ENCODE data around the gene ZNF248.
"Not testable (repeated sequence)": the region's sequence is repeated elsewhere in the genome, so short reads cannot be mapped to it uniquely, and the experiment has no call there.

ZNF248 gene

DNA sequence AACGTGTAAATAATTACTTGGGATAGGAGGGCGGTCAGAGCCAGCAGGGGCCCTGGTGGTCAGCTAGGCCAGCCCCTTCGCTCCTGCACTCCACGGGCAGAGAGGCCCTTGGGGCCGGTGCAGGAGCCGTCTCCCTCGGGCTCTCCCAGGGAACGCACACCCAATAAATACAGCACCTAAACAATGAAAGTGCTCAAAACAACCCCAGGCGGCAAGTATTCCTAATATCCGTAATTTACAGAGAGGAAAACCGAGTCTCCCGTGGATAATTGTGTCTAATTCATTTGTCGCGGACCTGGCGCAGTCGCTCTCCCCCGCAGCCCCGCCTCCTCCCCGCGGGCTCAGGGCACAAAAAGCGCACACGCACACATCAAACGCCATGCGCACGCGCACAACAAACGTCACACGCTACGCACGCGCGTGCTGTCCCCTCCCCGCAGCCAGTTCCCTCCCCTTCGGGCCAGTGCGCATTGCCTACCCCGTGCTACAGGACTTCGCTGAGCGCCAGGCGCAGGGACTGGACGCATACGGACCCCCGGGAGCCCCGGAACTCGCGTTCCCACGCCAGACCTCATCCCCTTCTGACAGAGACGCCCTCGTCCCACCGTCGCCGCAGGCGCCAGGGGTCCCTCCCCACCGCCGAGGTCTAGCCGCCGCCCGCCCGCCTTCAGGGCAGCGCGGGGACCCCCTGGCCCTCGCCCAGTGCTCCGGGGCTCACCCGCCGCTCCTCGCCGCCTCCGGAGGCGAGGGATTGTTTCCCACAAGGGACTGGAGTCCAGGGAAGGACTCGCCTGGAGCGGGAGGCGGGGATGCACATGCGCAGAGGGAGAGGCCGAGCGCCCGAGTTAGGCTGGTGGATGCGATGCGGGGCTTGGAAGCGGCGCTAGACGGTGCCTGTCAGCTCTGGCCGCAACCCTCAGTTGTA, at the start of gene ZNF248:
ZNF248 (minus strand) TSS at position 324 of the 925 bp plus-strand sequence. CDS start 1,300 bp downstream, outside the sequence.
- DNase-seq, result peak; percentile 69

GRCh38 chr10:37906382-37906781, 49.0 kb upstream of the ZNF248 start:
- no peak for DNase-seq

DNA sequence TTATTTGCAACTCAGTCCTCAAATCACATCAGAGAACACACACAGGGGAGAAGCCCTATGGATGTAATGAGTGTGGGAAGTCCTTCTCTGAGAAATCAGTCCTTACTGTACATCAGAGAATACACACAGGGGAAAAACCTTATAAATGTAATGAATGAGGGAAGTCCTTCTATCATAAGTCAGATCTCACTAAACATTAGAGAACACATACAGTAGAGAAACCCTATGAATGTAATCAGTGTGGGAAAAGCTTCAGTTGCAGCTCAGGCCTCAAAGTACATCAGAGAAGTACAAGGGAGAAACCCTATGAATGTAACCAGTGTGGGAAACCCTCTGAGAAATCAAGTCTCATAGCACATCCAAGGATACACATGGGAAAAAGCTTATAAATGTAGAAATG, 39.0 kb upstream of the ZNF248 start:
- no peak for DNase-seq

DNA sequence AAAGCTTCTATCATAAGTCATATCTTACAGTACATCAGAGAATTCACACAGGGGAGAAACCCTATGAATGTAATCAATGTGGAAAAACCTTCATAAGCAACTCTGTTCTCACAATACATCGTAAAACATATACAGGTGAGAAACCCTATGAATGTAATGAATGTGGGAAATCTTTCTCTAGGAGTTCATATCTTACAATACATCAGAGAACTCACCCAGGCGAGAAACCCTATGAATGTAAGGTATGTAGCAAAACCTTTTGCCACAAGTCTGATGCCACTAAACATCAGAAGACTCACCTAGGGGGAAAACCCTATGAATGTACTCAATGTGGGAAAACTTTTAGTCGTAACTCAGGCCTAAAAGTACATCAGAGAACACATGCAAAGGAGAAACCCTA, 38.3 kb upstream of the ZNF248 start:
- no peak for DNase-seq

DNA sequence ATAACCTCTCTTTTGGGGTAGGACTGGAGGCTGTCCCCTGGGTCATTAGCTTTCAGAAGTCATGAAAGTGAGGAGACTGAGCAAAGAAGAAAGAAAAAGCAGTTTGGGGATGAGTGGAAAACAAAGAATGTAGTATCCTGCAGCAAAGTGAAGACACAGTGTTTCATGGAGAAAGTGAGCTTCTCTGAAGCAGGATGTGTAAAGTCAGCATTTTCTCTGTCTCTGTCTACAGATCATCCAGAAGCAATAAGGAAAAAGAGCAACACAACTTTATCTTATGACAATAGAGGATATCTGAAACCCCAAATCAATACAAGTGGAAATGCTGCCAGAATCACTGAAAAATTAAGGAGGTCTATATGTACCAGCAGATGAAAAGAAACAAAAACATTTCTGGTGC, 28.4 kb upstream of the ZNF248 start:
- no peak for DNase-seq

GRCh38 chr10:37872955-37873354, 15.5 kb upstream of the ZNF248 start:
- no peak for DNase-seq

DNA sequence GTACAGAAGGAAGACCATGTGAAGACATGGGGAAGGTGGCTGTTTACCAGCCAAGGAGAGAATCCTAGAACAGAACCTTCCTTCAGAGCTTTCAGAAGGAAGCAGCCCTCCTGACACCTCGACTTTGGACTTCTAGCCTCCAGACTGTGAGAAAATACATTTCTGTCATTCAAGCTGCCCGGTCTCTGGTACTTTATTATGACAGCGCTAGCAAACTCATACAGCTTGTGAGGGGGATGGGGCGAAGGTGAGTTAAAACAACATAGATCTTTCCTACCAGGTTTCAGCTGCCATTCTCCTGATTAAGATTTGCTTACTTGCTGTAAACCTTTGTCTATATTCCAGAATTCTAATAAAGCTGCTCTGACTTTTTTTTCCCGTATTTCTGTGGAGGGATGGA, 14.9 kb upstream of the ZNF248 start:
- DNase-seq, result no peak

- DNase-seq, result no peak
Observed at GRCh38 chr10:37871568-37872251, 14.3 kb upstream of the ZNF248 start.

DNA sequence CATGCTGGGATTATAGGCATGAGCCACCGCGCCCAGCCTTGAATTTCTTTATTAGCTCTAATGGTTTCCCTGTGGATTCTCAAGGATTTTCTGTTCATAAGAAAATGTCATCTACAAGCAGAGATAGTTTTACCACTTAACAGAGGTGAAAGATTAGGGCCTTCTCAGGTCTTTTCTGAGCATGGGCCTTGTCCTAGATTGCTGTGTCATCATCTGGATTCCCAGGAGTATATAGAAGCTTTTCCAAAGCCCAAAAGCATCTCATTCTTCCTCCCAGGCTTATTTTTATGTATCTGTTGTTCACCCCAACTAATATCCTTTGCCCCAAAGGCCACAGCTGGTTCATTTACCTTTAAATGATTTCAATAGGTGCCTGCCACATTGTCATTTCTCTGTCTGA, 13.7 kb upstream of the ZNF248 start:
- no peak for DNase-seq

GRCh38 chr10:37868796-37869195, 11.4 kb upstream of the ZNF248 start:
- DNase-seq, result no peak

- DNase-seq, result no peak
Observed at GRCh38 chr10:37865957-37866803, 8.8 kb upstream of the ZNF248 start.

GRCh38 chr10:37865264-37865663, 7.9 kb upstream of the ZNF248 start:
- DNase-seq, result no peak

GRCh38 chr10:37860494-37861190, 3.2 kb upstream of the ZNF248 start:
- no peak for DNase-seq

DNA sequence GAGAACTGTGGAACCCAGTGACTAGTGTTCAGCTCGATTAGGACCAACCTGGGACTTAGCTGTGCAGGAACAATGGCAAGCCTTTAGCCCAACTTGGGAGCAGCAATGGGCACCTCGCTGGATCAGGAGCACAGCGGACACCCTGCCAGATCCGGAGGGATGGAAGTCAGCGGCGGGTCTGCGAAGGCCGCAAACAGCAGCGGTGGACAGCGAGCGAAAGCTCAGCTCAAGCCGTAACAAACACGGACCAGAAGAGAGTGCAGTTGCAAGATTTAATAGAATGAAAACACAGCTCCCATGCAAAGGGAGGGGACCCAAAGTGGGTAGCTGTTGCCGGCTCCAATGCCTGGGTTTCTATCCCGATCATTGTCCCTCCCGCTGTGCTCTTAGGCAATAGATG, 1.9 kb upstream of the ZNF248 start:
- DNase-seq, result not testable (repeated sequence)

DNA sequence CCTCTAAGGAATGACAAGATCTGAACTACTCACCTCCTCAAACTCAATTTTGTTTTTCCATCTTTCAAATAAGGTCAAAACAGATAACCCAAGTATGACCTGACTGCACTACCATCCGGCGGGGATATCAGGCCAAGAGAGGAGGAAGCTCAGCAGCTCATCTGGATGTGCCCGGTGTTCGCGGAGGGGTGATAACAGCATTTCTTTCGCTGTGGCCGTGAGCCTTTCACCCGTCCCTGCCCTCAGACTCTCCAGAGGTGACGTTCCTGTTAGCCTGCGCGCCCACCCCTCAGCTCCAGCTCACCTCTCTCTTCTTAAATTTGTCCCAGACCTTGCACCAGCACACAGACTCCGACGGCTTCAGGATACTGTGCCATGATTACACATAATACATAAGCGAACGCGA, 526 bp downstream of the ZNF248 start:
- no peak for DNase-seq

GRCh38 chr10:37855636-37856035, 1.8 kb downstream of the ZNF248 start:
- no peak for DNase-seq

DNA sequence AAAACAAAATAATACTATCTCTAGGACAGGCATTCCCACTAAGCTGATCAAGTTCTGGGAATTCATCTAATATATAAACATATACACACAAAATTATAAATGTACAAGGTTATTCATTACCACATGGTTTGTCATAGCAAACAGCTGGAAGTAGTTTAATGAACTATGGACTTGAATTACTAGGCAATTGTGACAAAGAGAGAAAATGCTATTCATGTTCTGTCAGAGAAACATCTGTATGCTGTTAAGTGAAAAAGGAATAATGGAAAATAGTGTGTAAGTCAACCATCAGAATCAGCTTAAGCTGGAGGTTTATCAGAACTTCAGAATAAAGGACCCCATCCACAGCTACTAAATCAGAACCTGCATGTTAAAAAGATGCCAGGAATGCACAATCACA, 2.8 kb downstream of the ZNF248 start:
- DNase-seq, result no peak

- DNase-seq, result no peak
Observed at GRCh38 chr10:37844644-37845043, 12.8 kb downstream of the ZNF248 start.

DNA sequence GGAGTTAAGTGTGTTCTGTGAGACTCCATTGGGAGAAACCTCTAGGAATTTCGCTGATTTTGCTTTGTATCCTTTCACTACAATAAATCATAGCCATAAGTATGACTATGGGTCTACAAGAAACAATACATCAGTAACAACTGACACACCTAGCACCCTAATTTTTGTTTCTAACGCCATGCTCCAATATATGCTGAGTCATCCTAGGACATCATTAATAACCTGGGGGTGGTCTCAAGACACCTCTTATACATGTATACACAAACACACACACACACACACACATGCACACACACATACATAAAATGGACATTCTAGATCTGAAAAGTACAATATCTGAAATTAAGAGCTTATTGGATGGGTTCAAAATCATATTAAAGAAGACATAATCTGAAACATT, 18.2 kb downstream of the ZNF248 start:
- no peak for DNase-seq

DNA sequence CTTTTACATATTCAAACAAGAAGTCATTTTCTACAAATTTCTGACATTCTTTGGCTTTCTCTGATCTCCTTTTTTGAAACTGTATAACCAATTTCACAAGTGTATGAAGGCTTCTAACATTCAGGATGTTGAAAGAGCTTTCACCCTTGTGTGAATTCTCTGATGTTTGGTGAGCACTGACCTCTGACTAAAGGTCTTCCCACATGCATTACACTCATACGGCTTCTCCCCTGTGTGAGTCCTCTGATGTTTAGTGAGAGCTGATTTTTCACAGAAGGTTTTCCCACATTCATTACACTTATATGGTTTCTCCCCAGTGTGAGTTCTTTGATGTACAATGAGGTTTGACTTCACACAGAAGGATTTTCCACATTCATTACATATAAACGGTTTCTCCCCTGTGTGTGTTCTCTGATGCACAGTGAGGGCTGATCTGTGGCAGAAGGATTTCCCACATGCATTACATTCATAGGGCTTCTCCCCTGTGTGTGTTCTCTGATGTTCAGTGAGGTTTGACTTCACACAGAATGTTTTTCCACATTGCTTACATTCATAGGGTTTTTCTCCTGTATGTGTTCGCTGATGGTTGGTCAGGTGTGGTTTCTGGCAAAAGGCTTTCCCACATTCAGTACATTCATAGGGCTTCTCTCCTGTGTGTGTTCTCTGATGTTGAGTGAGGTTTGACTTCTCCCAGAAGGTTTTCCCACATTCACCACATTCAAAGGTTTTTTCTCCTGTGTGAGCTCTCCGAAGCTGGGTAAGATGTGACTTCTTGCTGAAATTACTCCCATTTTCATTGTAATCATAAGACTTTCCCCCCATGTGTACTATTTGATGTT, 25.7 kb downstream of the ZNF248 start:
- DNase-seq, result no peak

DNA sequence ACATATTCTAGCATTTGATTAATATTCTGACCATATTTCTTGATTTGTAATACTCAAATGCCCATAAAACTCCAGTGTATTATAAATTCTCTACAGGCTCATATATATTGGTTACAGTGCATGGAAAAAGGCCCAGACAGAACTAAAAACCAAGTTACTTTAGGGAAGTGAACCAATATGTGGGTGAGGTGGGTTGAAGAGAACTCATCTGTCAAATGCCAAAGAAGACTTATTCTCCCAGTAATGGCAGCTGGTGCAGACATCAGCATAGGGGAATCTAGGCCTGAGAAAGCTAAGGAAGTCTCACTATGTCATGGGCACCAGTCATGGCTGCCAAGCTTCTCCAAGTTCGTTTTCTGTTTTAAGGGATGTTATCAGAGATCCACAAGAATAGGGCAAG, 30.6 kb downstream of the ZNF248 start:
- no peak for DNase-seq

DNA sequence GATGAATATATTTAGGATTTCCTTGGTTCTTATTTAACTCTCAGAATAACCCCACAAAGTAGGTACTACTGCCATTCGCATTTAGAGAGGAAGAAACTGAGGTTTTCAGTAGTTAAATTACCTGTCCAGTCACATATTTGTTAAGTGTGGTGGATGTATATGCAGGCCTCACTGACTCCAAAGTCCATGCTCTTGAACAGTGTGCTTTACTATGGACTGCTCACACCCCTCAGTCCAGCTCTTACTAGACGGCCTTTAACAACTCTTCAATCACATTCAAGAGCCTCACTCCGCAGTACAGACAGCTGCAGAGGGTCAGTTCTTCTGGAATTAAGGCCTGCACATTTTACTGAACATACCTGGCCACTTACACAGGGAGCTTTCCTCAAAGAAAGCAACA, 36.2 kb downstream of the ZNF248 start:
- no peak for DNase-seq
